Mesenteric fat pad (tissue), 1 donor: ENCODE data around the gene HNRNPH3. TPM values are rescaled to one million over a fixed set of nuclear protein-coding genes. Genes with fewer than 3 reads are reported as not detected.

ENCODE experiments used
- DNase-seq: peaks from one replicate; pipeline ENCODE4 v3.0.0-alpha.2; 2020; ENCODE audit warnings: low spot score
- total RNA-seq: library from RNA; stranded (reverse); fragmentation: NEBNext Ultra II Directional; extraction: Animal tissue kit (Norgen Biotek cat#: 25700); gene quantifications from one replicate; pipeline ENCODE4 v1.2.1, GENCODE V29; 2021
- donor health status: DM: yes; HTN: yes; CAD: no.

Gene HNRNPH3
- total RNA-seq, 1 donor from 2014 or later, result 91.4 TPM

DNA sequence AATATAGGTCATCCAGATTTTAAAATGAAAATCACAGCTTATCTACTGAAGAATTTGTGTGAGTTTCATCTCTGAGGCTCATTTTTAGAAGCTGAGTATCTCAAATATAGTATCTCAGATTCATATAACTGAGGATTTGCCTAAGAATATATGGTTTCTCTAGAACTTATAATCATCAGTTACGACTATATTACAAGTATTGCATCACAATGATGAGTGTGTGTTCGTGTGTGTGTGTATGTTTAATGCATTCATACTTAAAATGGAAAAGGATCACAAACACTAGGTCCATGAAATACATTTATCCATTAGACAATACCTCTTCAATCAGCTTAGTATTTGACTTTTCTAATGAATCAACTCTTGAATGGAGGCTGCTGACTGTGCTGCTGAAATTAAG lies 53.9 kb downstream of the HNRNPH3 start:
- no peak for DNase-seq

Other genes starting within 250 kb of the HNRNPH3 start
- gene MYPN, start 222.6 kb upstream of the HNRNPH3 start, total RNA-seq, result not detected
- not detected for gene ATOH7, start 100.0 kb upstream of the HNRNPH3 start, total RNA-seq
- 9.2 TPM for gene PBLD, start 864 bp downstream of the HNRNPH3 start, total RNA-seq
- 21.2 TPM for gene RUFY2, start 75.2 kb downstream of the HNRNPH3 start, total RNA-seq
- gene DNA2, start 139.9 kb downstream of the HNRNPH3 start, total RNA-seq, result 3.8 TPM
- gene SLC25A16, start 195.5 kb downstream of the HNRNPH3 start, total RNA-seq, result 59.5 TPM
- gene TET1, start 228.3 kb downstream of the HNRNPH3 start, total RNA-seq, result 5.7 TPM